Inflammatory macrophage (primary cell): ENCODE measurements around the gene PXN.

Source experiments
- DNase-seq, 2 donors: peaks; one replicate each; pipeline ENCODE4 v3.0.0-alpha.2; 2020 to 2022

Gene PXN

DNA sequence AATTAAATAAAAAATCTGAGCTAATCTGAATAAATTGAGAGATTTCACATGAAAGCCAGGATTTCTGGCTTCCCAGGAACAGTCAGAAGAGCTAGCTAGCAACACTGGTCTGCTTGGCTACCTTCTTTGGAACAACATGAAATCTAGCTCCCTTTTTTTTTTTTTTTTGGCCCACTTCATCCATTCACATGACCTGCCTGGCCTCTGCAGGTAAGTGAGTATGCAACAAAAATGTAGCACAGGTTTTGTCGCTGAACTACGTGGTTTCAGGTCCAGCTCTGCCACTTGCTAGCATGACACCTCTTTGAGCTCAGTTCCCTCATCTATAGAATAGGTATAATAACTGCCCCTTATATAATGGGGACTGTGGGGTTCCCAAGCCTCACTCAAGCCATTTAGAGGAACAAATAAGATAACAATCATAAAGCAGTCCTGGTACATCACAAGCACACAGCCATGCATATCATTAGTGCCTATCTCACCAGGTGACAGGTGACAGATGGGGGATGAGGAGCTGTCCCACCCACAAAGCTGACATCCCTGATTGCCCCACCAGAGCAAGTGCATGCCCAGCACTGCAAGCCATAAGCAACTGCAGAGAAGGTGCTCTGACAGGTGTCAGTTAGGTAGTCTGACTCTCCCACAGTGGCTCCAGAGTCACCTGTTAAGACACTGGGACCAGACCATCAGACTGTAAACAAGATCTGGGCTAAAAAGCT is 25.6 kb downstream of the PXN start:
- DNase-seq, result no peak

- no peak for DNase-seq
Observed at GRCh38 chr12:120238839-120239445, 26.6 kb downstream of the PXN start.

DNA sequence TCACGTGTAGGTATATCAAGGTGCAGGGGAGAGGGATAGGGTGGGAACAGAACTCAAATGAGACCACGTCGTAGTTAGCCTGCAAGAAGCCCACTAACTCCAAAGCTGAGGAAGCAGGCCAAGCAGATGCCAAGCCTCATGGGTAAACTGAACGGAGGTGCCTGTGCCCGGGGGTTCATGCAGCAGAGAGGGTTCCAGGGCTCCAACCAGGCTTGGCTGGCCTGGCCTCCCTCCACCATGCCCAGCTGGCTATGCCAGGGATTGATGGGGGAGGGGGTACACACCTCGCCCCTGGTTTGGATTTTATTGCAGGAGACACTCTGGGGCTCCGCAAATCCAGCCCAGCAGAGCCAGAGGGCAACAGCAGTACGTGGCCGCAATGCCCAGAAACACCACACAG is 27.3 kb downstream of the PXN start:
- no peak for DNase-seq

DNA sequence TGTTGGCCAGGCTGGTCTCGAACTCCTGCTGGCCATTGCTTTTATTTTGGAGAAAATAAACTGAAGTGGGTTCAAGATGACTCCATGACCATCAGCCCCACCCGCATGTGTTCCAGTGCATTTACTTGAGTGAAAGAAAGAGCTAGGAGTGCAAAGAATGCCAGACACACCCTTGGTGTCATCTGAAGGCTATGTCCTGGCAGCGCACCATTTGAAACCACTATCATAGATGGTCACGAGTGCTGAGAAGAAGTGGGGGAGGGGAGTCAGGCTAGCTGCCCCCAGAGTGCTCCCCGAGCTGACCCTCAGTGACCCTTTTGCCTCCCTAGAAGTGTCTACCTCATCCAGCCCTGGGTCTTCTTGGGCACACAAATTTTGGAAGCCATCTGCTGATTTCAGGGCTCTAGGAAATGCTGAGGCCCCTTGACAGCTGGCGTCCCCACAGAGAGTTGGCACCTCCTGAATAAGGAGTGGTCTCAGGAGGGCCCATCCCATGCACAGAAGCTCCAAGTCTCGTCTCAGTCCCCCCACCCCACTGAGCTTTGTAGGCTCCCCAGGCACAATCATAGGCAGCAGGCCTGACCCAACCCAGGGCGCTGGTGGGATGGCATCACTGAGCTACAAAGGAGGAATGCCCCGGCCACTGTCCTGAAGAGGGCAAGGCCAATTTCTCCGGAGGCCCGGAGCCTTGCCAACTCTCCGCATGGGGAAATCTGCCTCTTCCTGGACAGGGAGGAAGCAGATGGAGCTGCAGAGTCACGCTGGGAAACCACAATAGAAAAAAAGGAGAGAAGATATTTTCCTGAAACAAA is 28.0 kb downstream of the PXN start:
- peak; percentile 75 to 76 for DNase-seq

DNA sequence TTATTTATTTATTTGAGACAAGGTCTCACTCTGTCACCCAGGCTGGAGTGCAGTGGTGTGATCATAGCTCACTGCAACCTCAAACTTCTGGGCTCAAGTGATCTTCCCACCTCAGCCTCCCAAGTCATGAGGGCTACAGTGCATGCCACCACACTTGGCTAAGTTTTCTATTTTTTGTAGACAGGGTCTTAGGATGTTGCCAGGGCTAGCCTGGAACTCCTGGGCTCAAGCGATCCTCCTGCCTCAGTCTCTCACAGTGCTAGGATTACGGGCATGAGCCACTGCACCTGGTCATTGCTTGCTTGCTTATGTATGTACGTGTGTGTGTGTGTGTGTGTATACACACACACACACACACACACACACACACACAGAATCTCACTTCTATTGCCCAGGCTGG is 28.7 kb downstream of the PXN start:
- DNase-seq, result peak in 1 of 2 donors; percentile 11

DNA sequence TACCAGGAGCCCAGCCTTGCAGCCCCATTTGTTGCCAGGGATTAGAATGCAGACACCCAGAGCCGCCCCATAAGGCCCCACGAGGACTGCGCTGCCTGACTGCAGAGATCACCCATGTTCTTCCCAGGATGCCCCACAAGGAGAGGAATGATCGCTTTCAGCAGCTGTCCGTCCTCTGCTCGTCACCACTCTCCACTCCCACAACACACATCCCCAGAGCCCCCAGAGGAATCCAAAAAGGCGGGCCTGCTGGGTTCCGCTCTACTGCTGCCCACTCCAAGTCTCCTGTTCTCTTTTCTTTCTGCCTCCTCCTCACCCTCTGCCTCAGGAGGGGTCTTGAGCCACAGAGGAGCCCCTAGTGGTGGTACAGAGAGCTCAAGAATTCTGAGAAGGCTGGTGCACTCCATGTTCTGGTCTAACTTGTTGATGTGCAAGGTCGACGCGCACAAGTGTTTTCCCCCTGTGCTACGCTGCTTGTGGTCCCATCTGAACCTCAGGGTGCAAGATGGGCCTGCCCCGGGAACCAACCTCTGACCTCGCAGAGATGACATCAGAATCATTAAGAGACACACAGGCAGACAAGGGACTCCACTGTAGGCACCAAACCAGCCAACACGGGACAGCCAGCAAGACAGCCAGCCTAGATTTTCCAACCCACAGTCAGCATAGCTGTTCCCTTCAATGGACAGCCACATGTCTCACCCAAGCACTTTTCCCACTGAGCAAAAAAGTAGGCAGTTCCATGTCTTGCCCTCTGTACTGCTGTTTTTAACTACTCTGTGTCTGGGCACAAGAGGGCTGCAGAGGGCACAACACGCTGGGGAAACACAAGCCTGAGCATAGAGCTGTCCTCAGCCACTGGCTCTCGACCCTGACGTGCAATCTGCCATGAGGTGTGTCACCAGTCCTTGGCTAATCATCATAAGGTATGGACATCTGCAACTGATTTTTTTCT is 29.9 kb downstream of the PXN start:
- DNase-seq, result peak in 1 of 2 donors; percentile 61

DNA sequence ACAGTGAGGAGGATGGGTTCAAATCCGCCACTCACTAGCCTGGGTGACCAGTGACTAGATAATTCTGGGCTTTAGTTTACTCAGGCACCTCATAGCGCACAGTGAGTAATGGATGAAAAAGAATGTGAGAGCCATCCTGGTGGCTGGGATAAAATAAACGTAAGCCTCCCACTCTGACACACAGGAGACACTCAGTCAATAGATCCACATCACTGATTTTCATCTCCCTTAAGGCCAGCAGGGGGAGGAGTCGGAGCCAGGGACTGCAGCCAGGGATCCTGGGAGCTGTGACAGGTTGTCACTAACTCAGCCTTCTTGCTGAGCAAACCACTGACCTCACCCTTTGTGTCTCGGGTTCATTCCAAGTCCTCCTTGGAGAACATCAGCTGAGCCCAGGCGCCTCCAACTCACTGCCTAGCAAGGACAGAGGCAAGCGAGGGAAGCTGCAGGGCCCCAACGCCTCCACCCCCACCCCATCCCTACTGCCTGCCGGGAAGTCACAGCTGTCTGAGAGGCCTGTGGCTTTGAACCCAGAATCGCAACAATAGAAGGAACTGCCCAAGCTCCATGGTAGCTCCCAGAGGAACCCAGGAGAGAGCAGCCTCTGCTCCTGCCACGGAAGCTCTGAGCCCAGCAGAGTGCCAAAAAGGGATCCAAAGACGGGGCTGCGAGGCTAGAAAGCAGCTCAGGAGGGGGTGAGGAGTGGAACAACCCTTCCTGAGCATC is 30.7 kb downstream of the PXN start:
- DNase-seq, result peak; percentile 89 to 98

DNA sequence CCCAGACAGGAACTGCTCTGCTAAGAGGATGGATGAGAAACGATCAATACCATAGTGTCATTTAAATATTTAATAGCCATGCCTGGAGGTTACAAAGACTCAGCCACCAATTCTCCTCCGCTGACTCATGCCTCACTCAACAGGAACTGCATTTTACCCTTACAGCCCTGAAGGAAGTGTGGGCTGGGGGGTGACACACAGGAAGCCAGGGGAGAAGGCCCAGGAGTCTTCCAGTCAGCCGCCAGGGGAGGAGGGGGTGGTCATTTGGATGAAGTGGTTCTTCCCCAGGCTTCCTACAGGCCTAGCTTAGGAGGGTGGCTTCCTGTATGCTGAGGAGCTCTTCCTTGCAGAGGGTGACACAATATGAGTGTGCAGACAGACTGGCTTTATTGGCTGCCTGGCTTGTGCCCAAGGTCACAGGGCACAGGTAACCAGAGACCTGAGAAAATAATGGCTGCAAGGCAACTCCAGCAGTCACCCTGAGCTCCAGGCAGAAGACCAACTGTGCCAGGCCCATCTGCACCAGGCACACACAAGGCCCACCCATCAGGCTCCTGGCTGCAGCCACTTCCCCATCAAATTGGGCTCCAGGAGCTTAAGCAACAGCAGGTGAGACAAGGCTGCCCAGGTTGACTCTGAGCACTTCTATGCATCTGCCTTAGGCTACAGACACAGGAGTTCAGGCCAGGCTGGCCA is 34.1 kb downstream of the PXN start:
- DNase-seq, result peak; percentile 91 to 97

DNA sequence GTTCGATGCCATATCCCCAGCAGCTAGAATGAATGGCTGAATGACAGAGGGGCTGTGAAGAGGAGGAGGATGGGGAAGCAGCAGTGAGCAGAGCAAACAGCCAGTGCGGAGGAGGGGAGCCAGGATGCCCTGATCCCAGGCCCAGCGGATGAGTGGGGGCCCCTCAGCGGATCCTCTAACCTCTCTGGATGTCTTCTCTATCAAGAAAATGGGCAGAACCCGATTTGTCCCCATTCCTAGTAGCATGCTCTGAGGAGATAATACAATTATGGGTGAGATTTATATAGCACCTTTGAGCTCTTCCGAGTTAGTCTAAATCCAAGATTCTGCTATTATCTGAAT is 34.6 kb downstream of the PXN start:
- no peak for DNase-seq

DNA sequence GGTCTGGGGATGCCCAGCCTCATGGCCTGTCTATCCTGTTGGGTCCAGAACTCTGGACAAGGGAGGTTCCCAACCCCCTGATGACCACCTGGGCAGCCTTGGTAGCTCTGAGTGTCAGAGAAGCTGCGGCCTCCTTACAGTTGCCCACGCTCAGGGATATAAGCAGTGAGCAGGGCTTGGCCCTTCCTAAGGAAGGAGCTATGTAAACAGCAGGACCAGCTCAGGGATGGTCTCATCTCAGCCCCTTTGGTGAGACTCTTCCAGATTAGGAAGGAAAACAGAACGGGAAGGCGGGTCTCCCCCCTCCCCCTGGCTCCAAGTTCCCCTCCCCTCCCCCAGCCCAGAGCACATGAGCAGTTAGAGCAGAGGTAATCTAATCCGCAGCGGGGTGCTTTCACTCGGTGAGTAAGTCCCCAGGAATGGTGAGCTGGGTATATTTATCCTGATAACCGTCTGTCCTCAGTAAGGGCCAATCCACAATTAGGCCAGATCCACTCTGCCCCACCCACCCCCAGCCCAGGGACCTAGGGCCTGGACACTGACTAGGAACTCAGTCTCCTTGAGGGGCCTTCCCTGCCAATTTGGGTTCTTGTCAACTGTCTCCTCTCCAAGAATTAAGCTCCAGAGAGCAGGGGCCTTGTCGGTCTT is 35.1 kb downstream of the PXN start:
- peak in 1 of 2 donors; percentile 54 for DNase-seq

GRCh38 chr12:120229487-120230325 is 35.8 kb downstream of the PXN start:
- DNase-seq, result no peak

GRCh38 chr12:120229071-120229486 is 36.5 kb downstream of the PXN start:
- no peak for DNase-seq

GRCh38 chr12:120228291-120229070 is 37.0 kb downstream of the PXN start:
- peak; percentile 81 to 88 for DNase-seq

DNA sequence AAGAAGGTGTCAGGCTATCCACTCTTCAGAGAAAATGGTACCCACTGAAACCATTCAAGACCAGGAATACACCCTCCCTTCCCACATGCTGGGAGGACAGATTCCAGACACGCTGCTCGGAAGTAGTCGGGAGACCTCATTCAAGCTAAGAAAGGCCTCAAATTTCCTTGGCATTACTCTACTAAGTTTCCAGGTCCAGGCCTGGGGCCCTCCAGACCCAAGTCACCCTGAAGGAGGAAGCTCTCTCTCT is 37.6 kb downstream of the PXN start:
- no peak for DNase-seq

DNA sequence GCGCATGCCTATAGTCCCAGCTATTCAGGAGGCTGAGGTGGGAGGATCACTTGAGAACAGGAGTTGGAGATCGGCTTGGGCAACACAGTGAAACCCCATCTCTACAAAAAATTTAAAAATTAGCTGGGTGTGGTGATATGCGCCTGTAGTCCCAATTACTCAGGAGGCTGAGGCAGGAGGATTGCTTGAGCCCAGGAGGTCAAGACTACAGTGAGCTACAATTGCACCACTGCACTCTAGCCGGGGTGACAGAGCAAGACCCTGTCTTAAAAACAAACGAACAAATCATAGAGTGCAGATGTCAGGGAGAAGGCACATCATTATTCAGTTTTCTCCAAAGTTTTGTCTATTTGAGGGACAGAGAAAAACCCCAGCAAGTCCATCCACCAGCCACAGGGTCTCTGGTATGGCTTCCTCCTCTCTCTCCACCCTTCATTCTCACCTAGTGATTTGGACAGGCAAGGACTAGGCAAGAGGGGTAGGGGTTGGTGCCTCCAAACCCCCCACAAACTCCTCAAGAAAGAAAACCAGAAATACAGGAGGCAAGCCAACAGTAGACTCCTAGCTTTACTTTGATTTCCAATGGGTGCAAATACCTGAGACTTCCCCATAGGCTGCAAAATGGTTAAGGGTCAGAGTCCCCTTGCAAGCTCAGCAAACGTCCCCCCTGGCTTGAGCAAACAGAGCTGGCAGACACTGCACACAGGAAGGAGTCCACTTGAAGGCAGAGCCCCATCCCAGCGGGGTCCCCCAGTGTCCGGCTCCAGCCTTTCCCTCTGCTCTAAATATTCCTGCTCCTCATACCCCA is 38.1 kb downstream of the PXN start:
- no peak for DNase-seq

GRCh38 chr12:120225852-120226640 is 39.5 kb downstream of the PXN start:
- peak; percentile 57 to 62 for DNase-seq

DNA sequence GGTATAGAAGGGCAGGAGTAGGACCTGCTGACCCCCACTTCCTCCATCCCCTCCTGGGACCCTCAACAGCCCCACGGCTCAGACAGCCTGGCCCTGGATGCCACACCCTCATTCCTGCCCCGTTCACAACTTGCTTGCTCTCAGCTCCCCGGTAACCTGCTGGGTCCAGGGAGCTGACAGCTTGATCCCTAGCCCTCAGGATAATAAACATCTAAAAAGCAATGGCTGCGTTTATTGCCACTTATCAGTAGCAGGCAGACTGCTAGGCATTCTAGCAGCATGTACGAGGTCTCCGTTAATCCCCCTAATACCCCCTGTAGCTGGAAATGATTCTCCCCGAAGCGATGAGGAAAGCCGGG is 40.4 kb downstream of the PXN start:
- DNase-seq, result no peak
